NB4 (cell line): Measurements from ENCODE around the gene PHRF1.

Experiments
- MYC ChIP-seq: IDR thresholded peaks from 2 replicates; pipeline ENCODE4 v1.6.1; 2011; ENCODE audit warnings: low read depth, low read length
- POLR2A ChIP-seq: IDR thresholded peaks from 2 replicates; pipeline ENCODE4 v1.6.1; 2011; ENCODE audit warnings: mild to moderate bottlenecking; ENCODE audit not compliant: insufficient read length; ENCODE audit errors: extremely low read depth
- TF ChIP-seq, protein P1 (sequence below): IDR thresholded peaks from one replicate; pipeline ENCODE4 v1.5.1; 2012; ENCODE audit warnings: low read depth, low read length

DNA sequence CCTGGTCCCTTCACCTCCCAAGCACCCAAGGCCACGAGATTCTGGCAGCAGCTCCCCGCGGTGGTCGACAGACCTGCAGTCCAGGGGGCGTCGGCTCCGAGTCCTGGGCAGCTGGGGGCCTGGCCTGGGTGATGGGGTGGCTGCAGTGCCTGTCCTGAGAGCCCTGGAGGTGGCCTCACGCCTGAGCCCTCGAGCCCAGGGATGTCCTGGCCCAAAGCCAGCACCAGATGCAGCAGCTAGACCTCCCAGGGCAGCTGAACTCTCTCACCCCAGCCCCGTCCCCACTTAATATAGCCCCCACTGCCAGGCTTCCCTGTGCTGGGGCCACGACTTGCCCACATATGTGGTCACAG lies 22.3 kb upstream of the PHRF1 start:
- no peak for TF ChIP-seq POLR2A
- TF ChIP-seq, protein P1, sequence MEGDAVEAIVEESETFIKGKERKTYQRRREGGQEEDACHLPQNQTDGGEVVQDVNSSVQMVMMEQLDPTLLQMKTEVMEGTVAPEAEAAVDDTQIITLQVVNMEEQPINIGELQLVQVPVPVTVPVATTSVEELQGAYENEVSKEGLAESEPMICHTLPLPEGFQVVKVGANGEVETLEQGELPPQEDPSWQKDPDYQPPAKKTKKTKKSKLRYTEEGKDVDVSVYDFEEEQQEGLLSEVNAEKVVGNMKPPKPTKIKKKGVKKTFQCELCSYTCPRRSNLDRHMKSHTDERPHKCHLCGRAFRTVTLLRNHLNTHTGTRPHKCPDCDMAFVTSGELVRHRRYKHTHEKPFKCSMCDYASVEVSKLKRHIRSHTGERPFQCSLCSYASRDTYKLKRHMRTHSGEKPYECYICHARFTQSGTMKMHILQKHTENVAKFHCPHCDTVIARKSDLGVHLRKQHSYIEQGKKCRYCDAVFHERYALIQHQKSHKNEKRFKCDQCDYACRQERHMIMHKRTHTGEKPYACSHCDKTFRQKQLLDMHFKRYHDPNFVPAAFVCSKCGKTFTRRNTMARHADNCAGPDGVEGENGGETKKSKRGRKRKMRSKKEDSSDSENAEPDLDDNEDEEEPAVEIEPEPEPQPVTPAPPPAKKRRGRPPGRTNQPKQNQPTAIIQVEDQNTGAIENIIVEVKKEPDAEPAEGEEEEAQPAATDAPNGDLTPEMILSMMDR = no peak
- no peak for TF ChIP-seq MYC
